ENCODE data around the gene CA4.

CA4 gene

DNA sequence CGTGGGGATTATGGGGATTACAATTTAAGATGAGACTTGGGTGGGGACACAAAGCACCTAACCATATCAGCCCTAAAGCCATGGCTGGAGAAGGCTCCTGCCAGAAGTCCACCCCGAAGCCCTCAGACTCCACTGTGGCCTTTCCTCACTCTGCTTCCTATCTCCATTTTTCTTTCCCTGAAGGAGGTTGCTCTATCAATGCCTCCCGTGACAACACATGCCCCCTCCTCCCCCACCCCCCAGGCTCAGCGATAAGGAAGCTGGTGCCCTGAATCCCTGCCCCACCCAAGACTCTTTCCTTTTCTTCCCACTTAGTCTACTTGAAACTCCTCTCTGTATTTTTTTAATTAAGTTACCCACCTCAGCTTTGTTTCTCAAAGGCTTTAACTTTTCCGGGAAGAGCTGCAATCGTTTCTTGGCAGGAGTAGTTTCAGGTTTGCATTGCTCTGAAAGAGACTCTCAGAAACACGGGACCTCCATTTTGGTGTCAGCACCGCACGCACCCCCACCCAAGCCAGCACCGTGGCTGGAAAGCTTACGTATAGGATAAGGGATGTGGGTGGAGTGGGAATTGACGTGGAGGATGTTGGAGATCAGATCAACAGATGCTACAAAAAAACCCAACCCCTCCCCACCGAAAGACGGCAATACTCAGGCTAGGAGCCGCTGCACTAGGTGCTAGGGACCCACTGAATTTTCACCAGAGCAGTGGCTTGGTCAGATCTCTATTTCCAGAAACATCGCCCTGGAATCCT, 15.2 kb upstream of the CA4 start:
- DNase-seq = peak; percentile 62

DNA sequence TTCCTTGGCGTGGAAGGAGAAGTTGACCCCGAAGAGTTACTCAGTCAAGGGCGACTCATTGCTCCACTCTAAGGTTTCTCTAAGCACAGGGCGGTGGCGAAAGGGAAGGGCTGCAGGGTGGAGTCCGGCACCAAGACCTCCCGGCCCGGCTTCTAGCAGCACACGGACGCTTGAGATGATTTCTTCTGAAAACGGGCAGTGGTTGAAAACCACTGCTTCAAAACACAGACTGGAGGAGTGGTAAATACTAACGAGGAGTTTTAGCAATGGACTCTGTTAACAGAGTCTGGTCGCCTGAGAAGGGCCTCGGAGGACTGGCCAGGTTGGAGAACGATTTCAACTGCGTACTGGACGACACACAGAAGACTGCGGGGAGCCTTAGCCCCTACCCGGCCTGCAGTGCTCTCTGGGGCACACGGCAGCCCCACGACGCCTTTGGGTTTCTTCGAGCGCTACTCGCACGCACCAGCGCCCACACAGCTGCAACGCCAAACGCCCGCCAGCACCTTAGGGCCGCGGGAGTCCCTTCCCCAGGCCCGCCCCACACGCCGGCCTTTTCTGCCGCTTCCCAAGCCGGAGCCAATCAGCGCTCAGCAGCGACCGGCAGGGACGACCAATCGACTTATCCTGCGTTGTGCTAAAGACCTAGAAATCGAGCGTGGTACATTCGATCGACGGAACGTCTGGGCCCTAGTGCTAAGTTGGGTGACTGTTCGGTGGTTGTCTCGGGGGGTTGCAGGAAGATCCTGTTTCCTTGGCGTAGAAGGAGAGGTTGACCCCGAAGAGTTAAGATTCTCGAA, 14.4 kb upstream of the CA4 start:
- peak; percentile 74 for DNase-seq

DNA sequence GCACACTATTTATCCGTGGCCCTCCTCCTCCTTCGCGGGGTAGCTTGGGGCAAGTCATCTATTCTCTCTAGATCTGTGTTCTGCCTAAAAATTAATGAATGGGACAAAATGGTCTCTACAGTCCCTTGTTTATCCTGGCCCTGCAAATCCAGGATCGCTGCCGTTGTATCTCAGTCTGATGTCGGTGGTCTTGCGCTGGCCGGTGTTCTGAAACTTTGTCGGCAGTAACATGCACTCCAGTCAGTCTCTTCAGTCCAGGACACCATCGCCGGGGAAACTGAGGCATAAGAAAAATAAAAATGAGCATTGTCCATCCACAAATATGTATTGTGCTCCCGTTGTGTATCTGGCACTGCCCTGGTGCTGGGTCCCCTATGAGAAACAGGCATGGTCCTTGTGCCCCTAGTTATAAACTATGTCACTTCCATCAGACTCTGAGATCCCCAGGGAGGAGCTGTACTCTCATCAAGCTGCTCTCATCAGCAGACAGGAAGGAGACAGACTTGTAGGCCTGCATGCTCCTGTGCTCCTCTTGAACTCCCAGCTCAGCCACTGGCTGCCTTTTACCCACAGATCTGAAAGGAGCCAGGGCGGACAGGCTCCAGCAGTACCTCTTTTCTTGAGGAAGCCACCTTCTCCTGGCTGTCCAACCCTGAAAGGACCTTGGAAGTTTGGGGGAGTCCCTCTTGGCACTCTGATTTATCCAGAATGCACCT, 13.7 kb upstream of the CA4 start:
- DNase-seq = no peak

DNA sequence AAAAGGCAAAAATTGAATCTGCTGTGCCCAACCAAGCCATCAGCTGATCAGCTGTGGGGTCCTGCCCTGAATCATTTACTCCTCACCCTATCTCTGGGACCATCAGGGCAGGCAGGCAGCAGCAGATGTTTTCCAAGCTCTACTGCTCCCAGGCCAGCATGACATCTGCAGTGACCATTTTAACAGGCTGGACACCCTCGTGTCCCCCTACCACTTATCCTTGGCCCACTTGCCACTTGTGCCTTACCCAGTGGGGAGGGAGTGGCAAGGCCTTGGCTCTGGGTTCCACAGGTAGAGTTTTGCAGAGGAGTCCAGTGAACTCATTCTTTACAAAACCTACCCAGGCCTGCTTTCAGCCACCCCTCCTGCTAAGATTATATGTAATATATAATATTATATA, 12.0 kb upstream of the CA4 start:
- no peak for DNase-seq

DNA sequence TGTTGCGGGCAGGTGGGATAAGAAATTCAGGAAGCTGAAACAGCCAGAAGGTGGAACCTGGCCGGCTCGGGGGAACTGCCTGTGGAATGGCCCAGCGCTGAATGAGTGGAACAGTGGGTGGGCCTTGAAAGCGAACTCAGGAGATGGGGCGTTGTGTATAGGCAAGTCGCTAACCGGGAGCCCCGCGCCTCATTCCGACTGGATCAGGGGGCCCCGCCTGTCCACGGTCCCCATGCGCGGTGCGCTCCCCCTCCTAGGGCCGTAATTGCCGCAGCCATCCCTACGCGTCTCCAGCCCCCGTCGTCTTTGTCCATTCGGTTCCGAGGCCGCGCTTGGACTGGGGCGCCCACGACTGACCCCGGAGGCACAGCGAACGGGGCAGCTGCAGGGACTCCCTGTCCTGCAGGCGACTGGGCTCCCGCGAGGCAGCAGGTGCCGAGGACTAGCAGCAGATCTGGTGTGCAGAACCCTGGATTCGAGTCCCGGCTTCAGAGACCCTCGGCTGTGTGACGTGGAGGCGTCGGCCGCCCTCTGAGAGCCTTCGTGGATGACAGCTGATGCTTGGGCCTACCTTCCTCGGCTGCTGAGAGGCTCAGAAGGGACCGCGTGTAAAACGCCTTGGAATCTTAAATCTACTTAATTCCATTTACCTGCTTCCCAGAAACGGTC, 10.9 kb upstream of the CA4 start:
- DNase-seq = no peak

DNA sequence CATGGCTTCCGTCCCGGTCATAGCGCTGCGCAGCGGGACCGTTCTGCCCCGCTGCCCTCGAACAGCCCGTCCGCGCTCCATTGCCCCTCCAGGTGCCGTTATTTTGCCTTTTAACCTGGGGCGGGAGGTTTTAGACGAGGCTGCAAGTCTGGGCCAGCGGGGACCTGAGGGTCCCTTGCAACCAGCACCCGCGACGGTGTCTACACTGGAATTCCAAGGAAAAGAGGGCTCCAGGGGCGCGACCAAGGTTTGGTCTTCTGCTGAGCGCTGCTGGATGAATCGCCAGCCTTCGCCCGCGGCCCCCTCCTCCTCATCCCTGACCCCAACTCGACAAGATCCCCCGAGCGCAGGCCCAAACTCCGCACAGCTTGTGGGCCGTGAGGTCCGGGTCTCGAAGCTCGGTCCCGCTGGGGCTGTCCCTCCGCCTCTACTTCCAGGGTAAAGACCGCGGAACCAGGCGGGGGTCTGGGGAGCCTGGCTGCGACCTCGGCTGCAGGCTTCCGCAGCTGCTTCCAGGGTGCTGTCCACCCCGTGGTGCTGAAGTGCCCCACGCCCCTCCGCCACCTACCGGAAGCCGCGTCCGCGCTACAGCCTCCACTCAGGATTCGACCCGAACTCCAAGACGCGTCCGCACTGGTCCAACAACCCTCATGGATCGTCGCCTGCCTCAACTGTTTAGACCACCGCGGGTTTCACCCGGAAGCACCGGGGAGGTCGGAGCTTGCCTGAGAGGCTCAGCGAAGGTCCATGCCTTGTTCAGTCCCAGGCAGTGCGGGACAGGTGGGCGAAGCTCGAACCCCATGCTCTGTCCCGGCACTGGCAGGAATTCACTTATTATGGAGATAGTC, 10.1 kb upstream of the CA4 start:
- DNase-seq = peak; percentile 55

DNA sequence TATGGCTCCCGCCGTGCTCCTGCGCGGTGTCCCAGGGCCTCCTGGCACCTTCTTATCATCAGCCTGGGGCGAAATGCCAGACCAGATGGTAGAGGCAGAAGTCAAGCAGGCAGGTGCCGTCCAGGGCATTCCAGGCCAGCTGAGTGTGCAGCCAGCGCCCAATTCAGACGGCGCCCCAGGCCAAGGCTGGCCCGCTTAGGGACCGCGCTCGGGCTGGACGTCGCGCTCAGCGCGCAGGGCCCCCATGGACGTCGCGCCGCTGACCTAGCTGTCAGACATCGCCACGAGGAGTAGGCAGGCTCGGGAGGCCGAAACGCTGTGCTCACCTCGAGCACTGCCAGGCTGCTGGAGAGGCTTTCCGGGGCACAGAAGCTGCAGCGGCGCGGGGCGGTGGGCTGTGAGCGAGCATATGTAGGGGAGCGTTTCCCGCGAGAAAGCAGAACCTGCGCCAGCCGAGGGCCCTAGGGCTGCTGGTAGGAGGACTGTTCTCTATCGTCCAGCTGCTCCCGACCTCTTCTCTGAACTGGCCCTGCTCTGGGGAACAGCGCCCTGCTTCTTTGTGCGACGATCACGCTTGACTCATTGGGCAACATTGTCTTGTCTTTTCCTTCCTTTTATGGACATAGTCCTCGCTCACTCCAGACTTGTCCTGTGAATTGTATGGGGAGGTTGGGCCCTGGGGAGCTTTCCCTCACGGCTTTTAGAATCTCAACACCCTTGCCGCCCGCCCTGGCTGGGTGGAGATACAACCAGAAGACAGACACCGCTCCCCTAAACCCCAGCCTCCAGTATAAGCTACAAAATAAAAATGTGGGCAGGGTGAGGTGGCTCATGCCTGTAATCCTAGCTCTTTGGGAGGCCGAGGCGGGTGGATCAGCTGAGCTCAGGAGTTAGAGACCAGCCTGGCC, 8.4 kb upstream of the CA4 start:
- no peak for DNase-seq

DNA sequence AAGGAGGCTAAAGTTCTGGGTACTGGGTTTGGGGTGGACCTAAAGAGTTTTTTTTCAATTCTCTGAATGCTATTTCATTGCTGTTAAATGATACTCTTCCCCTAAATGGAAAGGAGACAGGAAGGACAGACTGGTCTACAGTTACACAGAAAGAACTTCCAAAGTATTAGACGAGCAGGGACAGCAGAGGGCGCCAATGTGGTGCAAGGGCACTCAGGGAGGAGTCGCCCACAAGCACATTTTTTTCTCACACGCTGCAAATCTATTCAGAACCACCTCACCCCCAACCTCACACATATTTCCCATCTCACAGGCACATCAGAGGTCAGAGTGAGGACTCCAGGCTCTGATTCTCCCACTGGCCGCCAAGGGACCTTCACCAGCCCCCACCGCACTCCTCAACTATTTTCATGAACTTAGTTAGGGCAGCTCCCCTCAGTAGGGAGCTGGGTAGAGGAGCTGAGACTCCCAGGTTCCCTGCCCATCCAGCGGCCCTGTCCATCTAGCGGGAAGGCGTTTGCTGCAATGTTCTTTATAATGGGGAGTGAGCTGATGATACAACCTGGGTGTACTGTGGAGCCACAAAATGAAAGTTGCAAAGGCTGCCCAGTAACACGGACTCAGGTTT, 6.8 kb upstream of the CA4 start:
- peak; percentile 49 for DNase-seq

DNA sequence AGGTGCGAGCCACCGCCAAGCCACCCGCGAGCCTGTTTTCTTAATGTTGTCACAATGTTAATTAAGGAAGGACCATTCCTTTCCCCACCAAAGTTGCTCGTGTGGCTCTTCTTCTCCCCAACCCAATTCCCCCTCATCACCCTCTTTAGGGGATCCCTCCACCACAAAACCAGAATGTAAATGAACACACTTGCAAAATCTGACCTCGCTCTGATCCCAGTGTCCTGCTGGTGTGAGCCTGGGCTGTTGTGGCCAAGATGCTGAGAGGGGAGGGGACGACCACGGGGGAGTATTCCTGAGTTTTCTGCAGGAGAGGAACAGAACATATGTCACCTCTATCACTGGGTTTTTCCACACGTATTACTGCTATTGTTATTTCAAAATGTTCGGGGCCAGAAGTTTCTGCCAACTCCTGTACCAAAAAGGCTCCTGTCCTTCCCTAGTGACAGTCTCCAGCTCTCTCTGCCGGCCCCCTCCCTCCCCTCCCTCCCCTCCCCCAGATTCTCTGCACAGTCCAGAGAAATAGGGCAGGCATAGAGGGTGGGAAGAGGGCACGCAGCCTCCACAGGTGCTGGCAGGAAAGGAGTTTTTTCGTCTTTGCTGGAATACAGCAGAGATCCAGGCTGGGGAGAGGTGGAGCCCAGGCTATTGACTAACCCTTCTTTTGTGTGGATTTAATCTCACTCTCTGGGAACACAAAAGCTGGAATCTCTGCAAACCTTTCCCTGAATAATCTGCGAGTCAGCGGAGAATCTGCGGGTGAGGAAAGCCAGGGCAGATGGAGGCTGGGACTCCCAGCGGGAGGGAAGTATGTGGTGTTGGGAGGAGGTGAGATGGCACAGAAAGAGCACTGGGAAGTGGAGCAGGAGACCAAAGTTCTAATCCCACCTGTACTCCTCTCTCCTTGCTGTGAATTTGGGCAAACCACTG, 4.5 kb upstream of the CA4 start:
- no peak for DNase-seq

DNA sequence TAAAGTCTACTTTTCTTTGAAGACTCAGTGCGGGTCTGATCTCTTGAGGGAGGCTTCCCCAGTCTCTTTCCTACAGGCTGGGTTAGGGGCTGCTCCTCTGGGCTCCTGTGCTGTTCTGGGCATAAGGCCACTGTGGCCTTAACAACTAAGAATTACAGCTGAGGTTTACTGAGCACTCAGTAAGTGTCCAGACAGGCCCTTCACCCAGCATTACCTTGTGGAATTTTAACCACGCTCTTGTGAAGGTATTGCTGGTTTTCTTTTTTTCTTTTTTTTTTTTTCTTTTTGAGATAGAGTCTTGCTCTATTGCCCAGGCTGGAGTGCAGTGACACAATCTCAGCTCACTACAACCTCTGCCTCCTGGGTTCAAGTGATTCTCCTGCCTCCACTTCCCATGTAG, 3.6 kb upstream of the CA4 start:
- DNase-seq = no peak

DNA sequence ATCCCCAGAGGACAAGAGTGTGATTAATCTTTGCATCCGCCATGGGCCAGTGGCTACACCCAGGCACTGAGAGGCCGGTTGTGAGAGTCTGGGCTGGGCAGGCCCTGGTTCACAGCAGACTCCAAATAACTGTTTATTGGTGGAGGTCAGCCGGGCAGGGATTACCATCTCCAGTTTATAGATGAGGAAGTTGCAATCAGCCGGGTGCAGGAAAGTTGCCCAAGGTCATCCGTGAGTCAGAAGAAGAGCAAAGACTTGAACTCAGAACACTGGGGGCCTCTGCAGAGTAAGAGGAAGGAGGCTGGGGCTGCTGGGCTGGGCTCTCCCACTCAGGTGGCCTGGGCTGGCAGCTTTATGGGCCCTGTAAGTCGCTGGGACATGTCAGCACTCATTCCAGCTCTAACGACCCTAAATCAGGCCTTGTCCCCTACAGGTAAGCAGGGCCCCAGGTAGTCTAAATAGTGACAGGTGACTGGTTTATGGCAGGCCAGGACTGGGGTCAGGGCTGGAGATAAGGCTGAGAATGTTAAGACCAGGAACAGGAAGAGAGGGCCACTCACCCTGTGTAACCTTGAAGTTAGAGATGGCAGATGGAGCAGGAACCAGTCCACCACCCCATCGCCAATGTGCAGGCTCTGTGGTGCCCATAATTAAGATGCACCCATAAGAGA, 2.1 kb upstream of the CA4 start:
- no peak for DNase-seq

DNA sequence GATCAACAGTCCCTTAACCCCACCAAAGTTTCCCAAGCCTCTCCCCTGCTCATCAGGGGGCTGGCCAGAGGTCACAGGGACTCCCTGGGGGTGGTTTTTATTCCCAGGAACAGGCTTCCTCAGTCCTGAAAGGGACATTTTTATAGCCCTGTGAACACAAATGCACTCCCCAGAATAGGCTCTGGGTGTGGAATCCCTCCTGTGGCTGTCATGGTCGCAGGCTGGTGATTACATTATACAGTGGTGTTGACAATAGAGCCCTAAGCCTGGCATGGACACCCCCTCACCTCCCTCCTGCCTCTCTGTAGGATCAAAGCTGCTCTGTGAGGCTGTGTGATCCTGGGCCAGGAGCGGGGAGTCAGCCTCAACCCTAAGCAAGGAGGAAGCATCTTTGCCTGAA, 1.4 kb upstream of the CA4 start:
- DNase-seq = no peak

DNA sequence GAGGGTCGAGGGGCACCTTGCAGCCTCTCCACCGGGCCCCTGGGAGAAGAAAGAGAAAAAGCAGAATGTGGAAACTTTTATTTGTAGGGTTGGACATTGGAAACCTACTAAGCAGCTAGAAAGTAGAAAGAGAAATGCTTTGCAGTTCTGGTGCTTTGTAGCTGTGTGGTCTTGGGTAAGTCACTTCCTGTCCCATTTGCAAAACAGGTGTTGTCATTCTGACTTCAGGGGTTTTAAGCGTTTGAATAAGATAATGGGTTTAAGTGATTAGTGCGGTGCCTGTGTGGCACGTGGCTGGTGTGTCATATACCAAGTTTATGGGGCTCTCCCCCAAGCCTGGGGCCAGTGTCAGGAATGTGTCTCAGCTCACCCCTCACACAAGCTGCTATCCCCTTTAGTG, 1.6 kb downstream of the CA4 start:
- DNase-seq = peak; percentile 19

DNA sequence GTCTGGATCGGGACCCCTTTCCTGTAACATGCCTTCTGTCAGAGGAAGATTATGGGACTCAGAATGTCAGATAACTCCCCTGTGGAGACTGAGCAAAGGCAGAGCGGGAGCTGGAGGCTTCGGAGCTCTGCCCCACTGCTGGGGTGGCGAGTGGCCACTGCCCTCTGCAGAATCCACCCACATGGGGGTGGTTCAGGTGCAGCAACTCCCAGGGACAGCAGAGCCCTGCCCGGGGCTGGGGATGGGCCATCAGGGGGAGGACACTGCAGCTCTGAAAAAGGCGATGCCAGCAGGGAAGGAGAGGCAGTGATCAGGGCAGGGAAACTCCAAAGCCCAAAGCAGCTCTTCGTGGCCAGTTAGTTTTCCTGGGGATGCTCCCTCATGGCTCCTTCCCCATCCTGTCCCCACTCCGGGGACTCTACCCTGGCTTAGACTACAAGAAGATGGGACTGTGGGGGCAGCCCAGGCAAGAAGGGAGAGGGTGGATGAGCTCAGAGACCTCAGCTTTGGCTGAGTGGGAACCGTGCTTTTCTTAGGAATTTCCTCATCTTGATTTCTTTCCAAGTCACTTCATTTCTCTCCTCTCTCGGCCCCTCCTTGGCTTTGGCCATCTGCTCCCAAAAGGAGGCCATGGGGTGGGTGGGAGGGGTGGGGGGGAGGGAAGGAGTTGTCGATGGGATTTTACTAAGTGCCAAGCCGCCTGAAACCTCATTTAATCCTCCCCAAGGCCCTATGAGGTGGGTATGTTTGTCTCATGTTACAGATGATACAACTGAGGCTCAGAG, 4.0 kb downstream of the CA4 start:
- DNase-seq = no peak

DNA sequence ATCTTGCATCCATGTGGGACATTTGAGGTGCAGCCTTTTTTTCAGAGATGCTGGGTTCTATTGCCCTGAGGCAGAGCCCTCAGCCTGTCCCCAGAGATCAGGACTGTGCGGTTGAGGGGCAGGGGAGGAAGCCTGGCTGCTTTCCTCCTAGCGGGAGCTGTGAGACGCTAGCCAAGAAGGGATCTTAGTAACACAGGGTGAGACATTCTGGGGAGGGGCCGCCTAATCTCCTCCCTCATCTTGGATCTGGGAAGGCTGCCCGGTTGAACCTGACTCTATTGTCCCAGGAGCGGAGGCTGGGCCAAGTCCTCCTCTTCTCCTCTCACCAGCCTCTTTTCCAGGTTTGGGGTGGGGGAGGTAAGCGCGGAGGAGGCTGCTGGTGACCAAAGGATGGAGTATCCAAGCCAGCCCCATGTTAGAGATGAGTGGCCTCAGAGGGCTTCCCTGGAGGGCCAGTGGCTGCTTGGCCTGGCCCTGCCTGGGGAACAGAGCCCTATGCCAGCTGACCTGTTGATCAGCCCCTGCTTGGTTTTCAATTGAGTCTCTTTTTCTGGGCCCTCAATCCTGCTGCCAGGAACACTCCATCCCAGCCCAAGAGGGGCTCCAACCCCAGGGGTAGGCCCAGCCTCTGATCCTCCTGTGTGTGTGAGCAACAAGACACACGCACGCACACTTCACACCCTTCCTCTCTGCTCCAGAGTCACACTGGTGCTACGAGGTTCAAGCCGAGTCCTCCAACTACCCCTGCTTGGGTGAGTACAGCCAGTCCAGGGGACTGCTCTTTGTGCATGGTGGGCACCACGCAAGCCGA, 5.0 kb downstream of the CA4 start:
- DNase-seq = no peak

DNA sequence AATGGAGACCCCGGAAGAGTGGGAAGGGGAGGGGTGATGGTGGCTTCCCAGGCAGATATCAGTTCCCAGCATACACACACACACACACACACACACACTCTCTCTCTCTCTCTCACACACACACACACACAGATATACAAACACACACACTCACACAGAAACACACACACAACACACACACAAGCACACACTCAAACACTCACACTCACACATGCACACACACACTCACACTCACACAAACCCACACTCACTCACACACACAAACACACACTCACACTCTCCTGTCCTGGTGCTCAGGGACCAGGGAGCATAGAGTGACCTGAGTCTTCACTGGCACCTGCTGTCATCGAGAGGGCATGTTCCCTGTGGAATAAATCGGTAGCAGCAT, 5.6 kb downstream of the CA4 start:
- DNase-seq = no peak

DNA sequence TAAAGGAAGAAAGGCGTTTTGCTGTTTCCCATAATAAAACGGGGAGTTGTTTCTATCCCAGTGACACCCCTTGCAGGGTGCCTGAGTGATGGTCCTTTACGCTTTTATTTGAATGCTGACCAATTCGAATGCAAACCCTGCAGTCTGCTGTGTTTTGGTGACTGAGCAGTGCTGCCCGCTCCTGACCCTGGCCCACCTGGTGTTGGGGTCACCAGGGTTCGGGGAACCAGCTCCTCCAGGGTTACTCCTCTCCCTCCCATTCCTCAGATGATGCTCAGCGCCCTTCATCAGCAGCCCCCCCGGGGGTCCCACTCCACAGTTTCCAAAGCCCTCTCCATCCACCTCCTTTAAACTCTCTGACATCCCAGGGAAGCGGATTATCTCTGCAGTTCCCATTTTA, 6.0 kb downstream of the CA4 start:
- DNase-seq = no peak
